Epithelial cell of esophagus (primary cell): ENCODE measurements around the gene NALCN.

ENCODE experiments used
- DNase-seq: peaks from one replicate; pipeline ENCODE4 v3.0.0; 2010; ENCODE audit warnings: low read depth
- H3K4me3 ChIP-seq: 2 replicates; pipeline ENCODE4 v1.5.1; 2011; ENCODE audit warnings: mild to moderate bottlenecking, low read length, control low read depth
- CTCF ChIP-seq: IDR thresholded peaks from 2 replicates; pipeline ENCODE4 v1.5.1; 2011; ENCODE audit warnings: low read depth, mild to moderate bottlenecking, low read length, control low read depth, inconsistent platforms; ENCODE audit not compliant: insufficient read depth; ENCODE audit errors: missing control alignments

Gene NALCN

DNA sequence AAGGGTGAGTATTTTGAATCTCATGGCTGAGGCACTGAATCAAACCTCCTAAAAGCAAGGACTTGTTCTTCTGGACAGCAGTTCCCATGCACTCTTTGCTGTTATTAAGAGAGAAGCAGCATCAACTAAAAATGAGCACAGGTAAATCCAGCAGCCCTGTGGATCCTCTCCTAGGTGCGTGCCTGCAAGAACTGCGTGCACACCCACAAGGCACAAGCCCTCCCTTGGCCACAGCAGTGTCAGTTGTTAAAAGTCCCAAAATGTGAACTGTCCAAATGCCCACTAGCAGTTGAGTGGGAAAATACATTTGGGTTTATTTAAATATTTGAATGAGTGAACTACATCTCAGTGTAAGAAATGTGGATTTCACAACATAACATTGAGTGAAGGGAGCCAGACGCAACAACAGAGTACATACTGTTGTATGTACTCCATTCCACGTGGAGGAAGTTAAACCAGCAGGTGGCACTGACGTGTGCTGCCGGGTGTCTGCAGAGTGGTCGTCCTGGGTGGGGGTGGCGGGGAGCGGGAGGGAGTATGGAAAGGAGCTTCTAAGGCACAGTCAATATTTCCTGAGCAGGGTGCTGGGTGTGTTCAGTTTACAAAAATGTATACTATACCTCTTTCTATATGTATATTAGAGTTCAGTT lies 266.4 kb downstream of the NALCN start:
- no peak overlapping the region for H3K4me3 ChIP-seq
- TF ChIP-seq CTCF: peak; percentile 27
- peak; percentile 17 for DNase-seq

- no peak for TF ChIP-seq CTCF
- no peak overlapping the region for H3K4me3 ChIP-seq
- DNase-seq: no peak
These were observed 270.0 kb downstream of the NALCN start for GRCh38 chr13:101146101-101146898.

DNA sequence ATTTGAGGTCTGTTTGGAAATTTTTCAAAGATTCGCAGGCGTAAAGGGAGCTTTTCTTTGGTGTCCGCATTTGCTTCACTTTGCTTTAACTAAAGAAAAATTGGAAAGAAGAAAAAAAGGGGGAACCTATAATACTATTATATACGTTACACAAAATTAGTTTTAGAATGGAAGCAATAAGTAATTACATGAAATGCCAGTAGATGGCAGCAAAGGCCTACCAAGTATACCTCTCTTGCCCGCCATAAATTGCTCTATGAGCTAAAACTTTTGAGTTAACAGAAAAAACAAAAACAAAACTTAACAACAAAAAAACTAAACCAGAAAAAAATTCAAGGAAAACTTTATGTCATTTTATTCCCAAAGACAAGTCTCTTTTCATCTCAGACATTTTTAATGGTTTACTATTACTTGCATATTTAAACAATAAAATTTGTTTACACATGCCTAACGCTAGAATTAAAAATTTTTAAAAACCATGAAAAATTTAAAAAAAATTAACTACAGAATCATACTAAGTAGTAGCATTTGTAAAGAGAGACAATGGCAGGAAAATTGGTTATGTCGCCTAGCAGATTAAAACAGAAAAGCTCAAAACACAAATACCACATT lies 271.4 kb downstream of the NALCN start:
- no peak overlapping the region for H3K4me3 ChIP-seq
- peak; percentile 71 for DNase-seq
- TF ChIP-seq CTCF: peak; percentile 61

DNA sequence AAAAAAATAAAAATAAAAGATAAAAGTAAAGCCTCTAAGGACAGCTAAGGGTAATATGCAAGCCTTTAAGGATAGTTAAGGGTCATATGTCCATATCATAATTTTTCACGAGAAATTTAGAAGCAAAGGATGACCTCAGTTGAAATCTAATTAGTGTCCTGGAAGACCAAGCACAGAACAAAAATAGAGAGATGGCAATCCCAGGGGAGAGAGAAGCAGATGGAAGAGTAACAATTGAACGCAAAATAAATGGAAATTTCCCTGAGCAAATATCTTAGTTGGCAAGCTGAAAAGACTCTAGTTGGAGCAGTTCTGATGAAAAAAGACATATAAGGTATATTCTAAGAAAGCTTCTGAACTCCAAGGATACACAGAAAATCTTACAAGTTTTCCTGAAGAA lies 275.4 kb downstream of the NALCN start:
- no peak for TF ChIP-seq CTCF
- no peak overlapping the region for H3K4me3 ChIP-seq
- DNase-seq: no peak

- no peak for TF ChIP-seq CTCF
- H3K4me3 ChIP-seq: no peak overlapping the region
- no peak for DNase-seq
These were observed 276.1 kb downstream of the NALCN start for GRCh38 chr13:101140087-101140770.

GRCh38 chr13:101139081-101139480 lies 277.2 kb downstream of the NALCN start:
- no peak for DNase-seq
- no peak for TF ChIP-seq CTCF
- no peak overlapping the region for H3K4me3 ChIP-seq
